HG02870 (cell line): ENCODE results near the gene AOC2.
"Not testable (repeated sequence)": the region's sequence is repeated elsewhere in the genome, so short reads cannot be mapped to it uniquely, and the experiment has no call there.

Experiments used
- ATAC-seq: cut with Tn5 transposase; IDR thresholded peaks from one replicate; pipeline ENCODE4 v1.9.1; 2021; ENCODE audit warnings: mild to moderate bottlenecking, moderate library complexity; ENCODE audit not compliant: unreplicated experiment

Gene AOC2

GRCh38 chr17:42830971-42831370 lies 13.4 kb upstream of the AOC2 start:
- ATAC-seq: no peak

- no peak for ATAC-seq
Measured at GRCh38 chr17:42832213-42832933, 12.0 kb upstream of the AOC2 start.

GRCh38 chr17:42832934-42833766 lies 11.2 kb upstream of the AOC2 start, which contains the start of gene PSME3:
TSS of gene PSME3 (plus strand) at chr17:42833397. CDS start at chr17:42833632, 235 bp downstream.
- ATAC-seq: peak; percentile 78

- ATAC-seq: peak; percentile 17
Measured at GRCh38 chr17:42833767-42834422, 10.5 kb upstream of the AOC2 start.

- ATAC-seq: no peak
Measured at GRCh38 chr17:42835732-42836131, 8.6 kb upstream of the AOC2 start.

GRCh38 chr17:42841975-42842685 lies 2.2 kb upstream of the AOC2 start:
- ATAC-seq: no peak

- no peak for ATAC-seq
Measured at GRCh38 chr17:42843358-42843934, 934 bp upstream of the AOC2 start.

GRCh38 chr17:42844761-42845555 lies 578 bp downstream of the AOC2 start:
- ATAC-seq: no peak

GRCh38 chr17:42845556-42845917 lies 1.2 kb downstream of the AOC2 start:
- no peak for ATAC-seq

- no peak for ATAC-seq
Measured at GRCh38 chr17:42845918-42846593, 1.7 kb downstream of the AOC2 start.

GRCh38 chr17:42846594-42847280 lies 2.4 kb downstream of the AOC2 start:
- no peak for ATAC-seq

- no peak for ATAC-seq
Measured at GRCh38 chr17:42848093-42848492, 3.7 kb downstream of the AOC2 start.

- ATAC-seq: no peak
Measured at GRCh38 chr17:42849031-42849430, 4.7 kb downstream of the AOC2 start.

GRCh38 chr17:42849451-42850181 lies 5.2 kb downstream of the AOC2 start:
- no peak for ATAC-seq

GRCh38 chr17:42850954-42851353 lies 6.6 kb downstream of the AOC2 start, which contains the start of gene AOC3:
TSS of gene AOC3 (plus strand) at chr17:42851199. CDS start at chr17:42851344, 145 bp downstream.
- ATAC-seq: no peak

GRCh38 chr17:42851371-42852240 lies 7.2 kb downstream of the AOC2 start:
- not testable (repeated sequence) for ATAC-seq

- ATAC-seq: no peak
Measured at GRCh38 chr17:42852351-42852750, 8.0 kb downstream of the AOC2 start.
